ENCODE data around the gene CDK17.

DNA sequence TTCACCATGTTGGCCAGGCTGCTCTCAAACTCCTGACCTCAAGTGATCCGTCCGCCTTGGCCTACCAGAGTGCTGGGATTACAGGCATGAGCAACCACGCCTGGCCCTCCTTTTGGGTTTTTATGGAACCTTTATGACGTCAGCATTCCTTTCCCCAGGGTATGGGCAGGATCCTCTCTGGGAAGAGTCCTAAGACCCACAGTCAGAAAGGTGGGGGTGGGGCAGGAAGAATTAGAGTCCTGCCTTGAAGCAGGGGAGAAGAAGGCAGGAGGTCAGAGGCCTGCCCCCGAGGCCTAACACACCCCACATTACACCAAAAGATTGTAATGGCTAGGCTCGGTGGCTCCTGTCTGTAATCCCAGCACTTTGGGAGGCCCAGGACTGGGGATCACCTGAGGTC is 30.8 kb upstream of the CDK17 start:
- no peak for TF ChIP-seq POLR2A (IDR thresholded peaks at IDR 0.05)
- TF ChIP-seq, protein P1, sequence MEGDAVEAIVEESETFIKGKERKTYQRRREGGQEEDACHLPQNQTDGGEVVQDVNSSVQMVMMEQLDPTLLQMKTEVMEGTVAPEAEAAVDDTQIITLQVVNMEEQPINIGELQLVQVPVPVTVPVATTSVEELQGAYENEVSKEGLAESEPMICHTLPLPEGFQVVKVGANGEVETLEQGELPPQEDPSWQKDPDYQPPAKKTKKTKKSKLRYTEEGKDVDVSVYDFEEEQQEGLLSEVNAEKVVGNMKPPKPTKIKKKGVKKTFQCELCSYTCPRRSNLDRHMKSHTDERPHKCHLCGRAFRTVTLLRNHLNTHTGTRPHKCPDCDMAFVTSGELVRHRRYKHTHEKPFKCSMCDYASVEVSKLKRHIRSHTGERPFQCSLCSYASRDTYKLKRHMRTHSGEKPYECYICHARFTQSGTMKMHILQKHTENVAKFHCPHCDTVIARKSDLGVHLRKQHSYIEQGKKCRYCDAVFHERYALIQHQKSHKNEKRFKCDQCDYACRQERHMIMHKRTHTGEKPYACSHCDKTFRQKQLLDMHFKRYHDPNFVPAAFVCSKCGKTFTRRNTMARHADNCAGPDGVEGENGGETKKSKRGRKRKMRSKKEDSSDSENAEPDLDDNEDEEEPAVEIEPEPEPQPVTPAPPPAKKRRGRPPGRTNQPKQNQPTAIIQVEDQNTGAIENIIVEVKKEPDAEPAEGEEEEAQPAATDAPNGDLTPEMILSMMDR (IDR thresholded peaks at IDR 0.05): no peak
- TF ChIP-seq POLR2AphosphoS5 (IDR thresholded peaks at IDR 0.05): no peak
- no peak for TF ChIP-seq EP300 (IDR thresholded peaks at IDR 0.05)
